Renal cortical epithelial cell (primary cell): Measurements from ENCODE around the gene STAT5A. TPM values are rescaled to one million over a fixed set of nuclear protein-coding genes. Genes with fewer than 3 reads are reported as not detected.
"Not testable (repeated sequence)": the region's sequence is repeated elsewhere in the genome, so short reads cannot be mapped to it uniquely, and the experiment has no call there.

Experiments used
- DNase-seq: peaks from one replicate; pipeline ENCODE4 v3.0.0-alpha.2; 2011; ENCODE audit warnings: low read depth
- total RNA-seq: library from RNA; depleted of rRNA; stranded (reverse); fragments of >200 nt; gene quantifications from 2 replicates; pipeline ENCODE4 v1.2.3, GENCODE V29; 2014

Gene STAT5A
- total RNA-seq: 12.2 and 25.7 TPM in 2 replicates

DNA sequence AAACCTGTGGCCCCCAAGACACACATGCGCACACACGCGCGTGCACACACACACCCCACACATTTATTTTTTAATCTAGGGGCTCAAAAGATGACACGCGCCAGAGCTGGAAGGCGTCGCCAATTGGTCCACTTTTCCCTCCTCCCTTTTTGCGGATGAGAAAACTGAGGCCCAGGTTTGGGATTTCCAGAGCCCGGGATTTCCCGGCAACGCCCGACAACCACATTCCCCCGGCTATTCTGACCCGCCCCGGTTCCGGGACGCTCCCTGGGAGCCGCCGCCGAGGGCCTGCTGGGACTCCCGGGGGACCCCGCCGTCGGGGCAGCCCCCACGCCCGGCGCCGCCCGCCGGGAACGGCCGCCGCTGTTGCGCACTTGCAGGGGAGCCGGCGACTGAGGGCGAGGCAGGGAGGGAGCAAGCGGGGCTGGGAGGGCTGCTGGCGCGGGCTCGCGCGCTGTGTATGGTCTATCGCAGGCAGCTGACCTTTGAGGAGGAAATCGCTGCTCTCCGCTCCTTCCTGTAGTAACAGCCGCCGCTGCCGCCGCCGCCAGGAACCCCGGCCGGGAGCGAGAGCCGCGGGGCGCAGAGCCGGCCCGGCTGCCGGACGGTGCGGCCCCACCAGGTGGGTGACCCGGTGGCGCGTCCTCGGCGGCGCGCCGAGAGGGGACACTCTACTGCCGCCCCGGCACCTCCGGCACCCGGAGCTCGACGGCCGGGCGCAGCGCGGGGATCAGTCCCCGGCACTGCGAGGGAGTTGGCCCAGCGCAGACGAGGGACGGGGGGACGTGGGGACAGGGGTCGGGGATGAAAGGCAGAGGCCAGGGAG lies at the start of gene STAT5A:
TSS of gene STAT5A (plus strand) at position 522 of the 826 bp plus-strand sequence. CDS start 914 bp downstream, outside the sequence.
- peak; percentile 58 for DNase-seq

- DNase-seq: not testable (repeated sequence)
Observed at GRCh38 chr17:42239576-42239975, 48.7 kb upstream of the STAT5A start.

DNA sequence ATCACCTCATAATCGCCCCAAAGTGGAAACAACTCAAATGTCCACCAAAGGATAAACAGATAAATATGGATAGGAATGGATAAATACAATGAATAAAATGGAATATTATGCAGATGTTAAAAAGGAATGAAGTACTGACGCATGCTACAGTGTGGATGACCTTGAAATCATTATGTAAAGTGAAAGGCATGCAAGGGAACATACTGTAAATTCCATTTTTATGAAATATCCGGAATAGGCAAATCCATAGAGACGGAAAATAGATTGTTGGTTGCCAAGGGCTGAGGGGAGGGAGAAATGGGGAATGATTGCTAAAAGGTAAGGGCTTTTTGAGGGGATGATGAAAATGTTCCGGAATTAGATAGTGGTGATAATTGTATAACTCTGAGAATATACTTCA lies 48.1 kb upstream of the STAT5A start:
- no peak for DNase-seq

DNA sequence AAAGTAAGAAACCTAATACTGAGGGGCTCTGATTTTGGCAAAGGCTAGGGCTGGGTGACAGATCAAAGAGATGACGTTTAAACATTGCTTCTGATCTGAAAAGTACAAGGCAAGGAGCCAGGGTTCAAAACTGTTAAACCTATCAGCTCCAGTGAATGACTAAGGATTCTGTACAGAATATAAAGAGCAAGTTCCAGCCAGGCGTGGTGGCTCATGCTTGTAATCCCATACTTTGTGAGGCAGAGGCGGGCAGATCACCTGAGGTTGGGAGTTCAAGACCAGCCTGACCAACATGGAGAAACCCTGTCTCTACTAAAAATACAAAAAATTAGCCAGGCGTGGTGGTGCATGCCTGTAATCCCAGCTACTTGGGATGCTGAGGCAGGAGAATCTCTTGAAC lies 47.4 kb upstream of the STAT5A start:
- DNase-seq: not testable (repeated sequence)

DNA sequence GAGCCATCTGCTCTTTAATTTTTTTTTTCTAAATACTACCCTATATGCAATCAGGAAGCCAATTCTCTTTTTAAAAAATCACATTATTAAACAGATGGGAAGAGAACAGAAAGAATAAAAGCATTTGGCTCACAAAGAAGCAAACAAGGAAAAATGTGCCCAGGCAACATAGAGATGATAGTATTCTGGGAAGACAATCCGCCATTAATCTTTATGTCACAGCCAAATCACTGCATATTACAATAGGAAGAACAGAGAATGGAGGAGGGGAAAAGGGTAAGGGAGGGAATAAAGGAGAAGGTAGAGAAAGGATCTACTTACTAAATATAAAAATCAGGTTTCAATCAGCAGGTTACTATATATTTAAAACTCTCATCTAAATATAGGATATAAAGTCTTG lies 46.4 kb upstream of the STAT5A start:
- no peak for DNase-seq

GRCh38 chr17:42243493-42243982 lies 44.8 kb upstream of the STAT5A start:
- no peak for DNase-seq

GRCh38 chr17:42244116-42244515 lies 44.2 kb upstream of the STAT5A start:
- DNase-seq: not testable (repeated sequence)

DNA sequence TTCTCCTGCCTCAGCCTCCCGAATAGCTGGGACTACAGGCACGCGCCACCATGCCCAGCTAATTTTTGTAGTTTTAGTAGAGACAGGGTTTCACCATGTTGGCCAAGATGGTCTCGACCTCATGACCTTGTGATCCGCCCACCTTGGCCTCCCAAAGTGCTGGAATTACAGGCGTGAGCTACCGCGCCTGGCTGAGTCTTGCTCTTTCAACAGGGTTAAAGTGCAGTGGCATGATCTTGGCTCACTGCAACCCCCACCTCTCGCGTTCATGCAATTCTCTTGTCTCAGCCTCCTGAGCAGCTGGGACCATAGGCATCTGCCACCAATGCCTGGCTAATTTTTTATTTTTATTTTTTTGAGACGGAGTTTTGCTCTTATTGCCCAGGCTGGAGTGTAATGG lies 43.1 kb upstream of the STAT5A start:
- not testable (repeated sequence) for DNase-seq

- no peak for DNase-seq
Observed at GRCh38 chr17:42246515-42246914, 41.8 kb upstream of the STAT5A start.

GRCh38 chr17:42247734-42248133 lies 40.6 kb upstream of the STAT5A start:
- DNase-seq: peak; percentile 61

DNA sequence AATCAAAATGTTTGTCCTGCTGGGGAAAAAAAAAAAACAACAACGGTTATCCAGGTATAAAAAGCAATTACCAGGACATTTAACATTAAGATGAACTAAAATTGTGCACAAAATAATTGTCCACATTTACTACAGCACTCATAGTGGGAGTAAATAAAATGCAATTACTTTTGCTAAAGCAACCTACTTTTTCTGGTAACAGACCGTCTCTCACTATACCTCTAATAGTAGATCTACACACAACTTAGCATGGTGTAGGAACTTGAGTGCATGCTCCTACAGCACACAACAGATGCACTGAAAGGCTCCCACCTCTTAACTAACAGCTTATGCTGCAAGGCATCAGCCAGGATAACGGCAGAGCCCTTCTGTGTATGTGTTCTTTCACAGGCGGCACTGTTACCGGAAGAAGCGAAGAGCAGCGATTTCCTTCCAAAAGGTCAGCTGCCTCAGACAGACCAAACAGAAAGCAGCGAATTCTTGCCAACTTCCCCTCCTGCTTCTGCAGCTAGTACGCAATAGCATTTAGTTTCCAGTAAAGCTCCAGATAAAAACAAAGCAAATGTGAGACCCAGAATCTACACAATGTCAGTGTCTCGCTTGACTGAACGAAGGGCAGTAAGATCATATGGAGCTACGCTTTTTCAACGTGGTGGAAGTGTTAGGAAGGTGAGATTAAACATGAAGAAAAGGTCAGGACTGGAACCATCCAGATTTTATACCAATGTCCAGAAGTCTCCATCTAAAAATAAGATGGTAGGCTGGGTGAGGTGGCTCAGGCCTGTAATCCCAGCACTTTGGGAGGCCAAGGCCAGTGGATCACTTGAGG lies 39.7 kb upstream of the STAT5A start:
- peak; percentile 90 for DNase-seq

GRCh38 chr17:42249681-42250446 lies 38.4 kb upstream of the STAT5A start:
- no peak for DNase-seq

GRCh38 chr17:42251115-42251514 lies 37.2 kb upstream of the STAT5A start:
- DNase-seq: peak; percentile 25

DNA sequence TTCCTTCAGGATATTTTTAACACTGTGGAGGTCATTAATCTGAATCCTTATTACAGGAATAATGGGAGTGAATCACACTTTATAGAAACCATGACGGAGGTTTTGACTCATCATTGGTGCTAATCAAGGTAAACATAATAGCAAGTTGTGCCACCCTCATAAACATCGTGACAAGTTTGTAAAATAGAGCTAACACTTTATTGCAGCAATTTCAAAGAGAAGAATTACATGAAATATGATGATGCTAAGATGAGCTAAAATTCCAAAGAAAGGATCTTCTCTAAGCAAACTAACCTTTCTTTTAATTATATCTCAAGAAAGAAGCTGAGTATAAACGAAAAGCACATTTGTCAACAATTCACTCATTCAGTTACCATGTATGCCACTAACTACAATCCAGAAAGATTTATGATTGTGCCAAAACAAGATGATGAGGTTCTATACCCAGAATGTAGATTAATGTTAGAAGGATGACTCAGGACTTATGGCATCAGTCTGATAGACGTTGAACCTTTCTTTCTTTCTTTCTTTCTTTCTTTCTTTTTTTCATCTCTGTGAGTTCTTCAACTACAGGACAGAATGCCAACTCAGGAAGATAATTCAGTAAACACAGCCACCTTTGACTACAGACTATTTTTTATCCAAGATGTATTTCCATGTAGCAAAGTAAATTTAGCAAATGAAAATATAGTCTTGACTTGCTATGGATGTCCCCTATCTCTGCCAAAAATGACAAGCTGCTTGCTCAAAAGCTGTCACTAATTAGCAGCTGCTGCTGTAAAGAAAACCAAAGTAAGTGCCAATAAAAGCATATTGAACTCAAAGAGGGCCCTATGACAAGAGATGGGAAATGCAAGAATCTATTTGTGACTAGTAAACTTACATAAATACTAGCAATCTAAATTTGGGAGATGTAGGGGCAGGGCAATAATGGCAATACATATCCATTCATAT lies 35.4 kb upstream of the STAT5A start:
- peak; percentile 70 for DNase-seq

- no peak for DNase-seq
Observed at GRCh38 chr17:42253578-42253977, 34.7 kb upstream of the STAT5A start.

GRCh38 chr17:42255445-42255844 lies 32.9 kb upstream of the STAT5A start:
- DNase-seq: no peak

DNA sequence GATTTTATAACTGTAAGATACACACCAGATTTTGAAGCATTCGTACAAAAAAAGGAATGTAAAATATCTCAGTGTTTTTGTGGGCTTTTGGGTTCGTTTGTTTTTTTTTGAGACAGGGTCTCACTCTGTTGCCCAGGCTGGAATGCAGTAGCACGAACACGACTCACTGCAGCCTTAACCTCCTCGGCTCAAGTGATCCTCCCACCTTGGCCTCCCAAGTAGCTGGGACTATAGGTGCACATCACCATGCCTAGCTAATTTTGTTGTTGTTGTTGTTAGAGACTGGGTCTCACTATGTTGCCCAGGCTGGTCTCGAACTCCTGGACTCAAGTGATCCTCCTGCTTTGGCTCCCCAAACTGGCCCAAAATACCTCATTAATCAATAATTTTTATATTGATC lies 28.0 kb upstream of the STAT5A start:
- no peak for DNase-seq

DNA sequence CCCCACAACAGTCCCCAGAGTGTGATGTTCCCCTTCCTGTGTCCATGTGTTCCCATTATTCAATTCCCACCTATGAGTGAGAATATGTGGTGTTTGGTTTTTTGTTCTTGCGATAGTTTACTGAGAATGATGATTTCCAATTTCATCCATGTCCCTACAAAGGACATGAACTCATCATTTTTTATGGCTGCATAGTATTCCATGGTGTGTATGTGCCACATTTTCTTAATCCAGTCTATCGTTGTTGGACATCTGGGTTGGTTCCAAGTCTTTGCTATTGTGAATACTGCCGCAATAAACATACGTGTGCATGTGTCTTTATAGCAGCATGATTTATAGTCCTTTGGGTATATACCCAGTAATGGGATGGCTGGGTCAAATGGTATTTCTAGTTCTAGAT lies 23.9 kb upstream of the STAT5A start:
- DNase-seq: not testable (repeated sequence)

DNA sequence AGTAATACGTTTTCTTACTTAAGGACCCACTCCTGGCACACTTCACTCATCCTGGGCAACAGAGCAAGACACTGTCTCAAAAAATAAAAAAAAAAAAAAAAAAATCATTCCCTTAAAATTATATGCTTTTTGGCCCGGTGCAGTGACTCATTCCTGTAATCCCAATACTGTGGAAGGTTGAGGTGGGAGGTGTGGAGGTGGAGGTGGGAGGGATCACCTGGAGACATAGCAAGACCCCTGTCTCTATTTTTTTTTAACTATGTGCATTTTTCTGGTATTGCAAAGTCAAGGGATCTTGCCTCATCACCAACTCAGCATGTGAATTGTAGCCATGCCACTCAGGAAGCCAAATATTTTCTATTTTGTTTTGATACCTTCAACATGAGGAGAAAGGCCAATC lies 21.8 kb upstream of the STAT5A start:
- DNase-seq: no peak

GRCh38 chr17:42266918-42267766 lies 21.2 kb upstream of the STAT5A start:
- DNase-seq: peak; percentile 64
